Measurements from ENCODE around the gene EIPR1.

EIPR1 gene

GRCh38 chr2:3277748-3278520 is 99.7 kb downstream of the EIPR1 start:
- FAIRE-seq (peak; percentile 31), DNase-seq (ENCODE audit: insufficient read length, low spot score) (no peak)

- DNase-seq (ENCODE audit: insufficient read length, low spot score): no peak
- no peak for FAIRE-seq
Measured at GRCh38 chr2:3277050-3277747, 100.4 kb downstream of the EIPR1 start.

- FAIRE-seq (no peak), DNase-seq (ENCODE audit: insufficient read length, low spot score) (no peak)
Measured at GRCh38 chr2:3272761-3273160, 104.9 kb downstream of the EIPR1 start.

GRCh38 chr2:3270095-3270478 is 107.5 kb downstream of the EIPR1 start:
- FAIRE-seq (no peak), DNase-seq (ENCODE audit: insufficient read length, low spot score) (no peak)

GRCh38 chr2:3269425-3270094 is 108.1 kb downstream of the EIPR1 start:
- FAIRE-seq: peak; percentile 83
- no peak for DNase-seq (ENCODE audit: insufficient read length, low spot score)

GRCh38 chr2:3268705-3269029 is 109.0 kb downstream of the EIPR1 start:
- no peak for FAIRE-seq
- no peak for DNase-seq (ENCODE audit: insufficient read length, low spot score)

GRCh38 chr2:3267869-3268704 is 109.5 kb downstream of the EIPR1 start:
- DNase-seq (ENCODE audit: insufficient read length, low spot score) (no peak), FAIRE-seq (no peak)

GRCh38 chr2:3266925-3267867 is 110.4 kb downstream of the EIPR1 start:
- DNase-seq (ENCODE audit: insufficient read length, low spot score) (no peak), FAIRE-seq (no peak)

- DNase-seq (ENCODE audit: insufficient read length, low spot score): no peak
- FAIRE-seq: no peak
Measured at GRCh38 chr2:3265981-3266924, 111.4 kb downstream of the EIPR1 start.

- no peak for FAIRE-seq
Measured at GRCh38 chr2:3265471-3265870, 112.1 kb downstream of the EIPR1 start.

GRCh38 chr2:3264010-3264744 is 113.4 kb downstream of the EIPR1 start:
- no peak for FAIRE-seq
- no peak for DNase-seq (ENCODE audit: insufficient read length, low spot score)

More at GRCh38 chr2:3265471-3265870, 112.1 kb downstream of the EIPR1 start:
- DNase-seq (ENCODE audit: insufficient read length, low spot score): no peak

GRCh38 chr2:3263487-3263886 is 114.1 kb downstream of the EIPR1 start:
- FAIRE-seq (no peak), DNase-seq (ENCODE audit: insufficient read length, low spot score) (no peak)

- no peak for DNase-seq (ENCODE audit: insufficient read length, low spot score)
- no peak for FAIRE-seq
Measured at GRCh38 chr2:3262437-3263388, 114.9 kb downstream of the EIPR1 start.

- FAIRE-seq (no peak), DNase-seq (ENCODE audit: insufficient read length, low spot score) (no peak)
Measured at GRCh38 chr2:3261511-3261910, 116.1 kb downstream of the EIPR1 start.

- no peak for FAIRE-seq
- no peak for DNase-seq (ENCODE audit: insufficient read length, low spot score)
Measured at GRCh38 chr2:3260959-3261358, 116.7 kb downstream of the EIPR1 start.

GRCh38 chr2:3257826-3258225 is 119.8 kb downstream of the EIPR1 start:
- no peak for FAIRE-seq

GRCh38 chr2:3257166-3257565 is 120.5 kb downstream of the EIPR1 start:
- FAIRE-seq (no peak), DNase-seq (ENCODE audit: insufficient read length, low spot score) (no peak)

More at GRCh38 chr2:3257826-3258225, 119.8 kb downstream of the EIPR1 start:
- DNase-seq (ENCODE audit: insufficient read length, low spot score): no peak

Measured in HTR-8/SVneo (cell line).